ENCODE measurements around the gene CCDC78. TPM values are rescaled to one million over a fixed set of nuclear protein-coding genes. Genes with fewer than 3 reads are reported as not detected.
"Not testable (repeated sequence)": the region's sequence is repeated elsewhere in the genome, so short reads cannot be mapped to it uniquely, and the experiment has no call there.

CCDC78 gene
- total and polyA plus RNA-seq, 3 donors from 2014 or later, result 3.2 to 6.1 (median 5.7) TPM

GRCh38 chr16:760545-761343 lies 34.5 kb upstream of the CCDC78 start, which contains the start of gene MSLN:
Gene MSLN, plus strand, starts transcription at chr16:760734. Its CDS starts 1,947 bp downstream, at chr16:762681.
- no peaks in the 10 kb centered on the region for H3K9me3 ChIP-seq
- no peak within 1 kb of the TSS for H3K27ac ChIP-seq
- intact Hi-C loops (cut with DNase I; ENCODE audit: low total_unique reads), result no loop called here
- H3K4me3 ChIP-seq, result no peak within 1 kb of the TSS
- no peak for TF ChIP-seq CTCF (IDR thresholded peaks at IDR 0.05)
- TF ChIP-seq POLR2A (IDR thresholded peaks at IDR 0.05), result no peak
- no peaks in the 10 kb centered on the region for H3K27me3 ChIP-seq
- DNase-seq, result no peak
- no peaks in the 10 kb centered on the region for H3K4me1 ChIP-seq
- WGBS, 2 donors, result 60 to 75% methylated on average over 14 to 31 of the region's 37 CpGs
- no peaks in the 10 kb centered on the region for H3K36me3 ChIP-seq (ENCODE audit: low read depth, missing control alignments)

GRCh38 chr16:760065-760464 lies 33.8 kb upstream of the CCDC78 start:
- WGBS, 2 donors, result 56 to 63% methylated on average over 12 to 15 of the region's 15 CpGs
- TF ChIP-seq POLR2A (IDR thresholded peaks at IDR 0.05) (no peak), CTCF (IDR thresholded peaks at IDR 0.05) (no peak)
- H3K27ac ChIP-seq, result no peak overlapping the region
- DNase-seq, result no peak
- intact Hi-C loops (cut with DNase I; ENCODE audit: low total_unique reads), result no loop called here
- H3K4me3 ChIP-seq, result no peak overlapping the region
- no peaks in the 10 kb centered on the region for H3K27me3 ChIP-seq
- H3K36me3 ChIP-seq (ENCODE audit: low read depth, missing control alignments), result no peaks in the 10 kb centered on the region
- no peaks in the 10 kb centered on the region for H3K4me1 ChIP-seq
- no peaks in the 10 kb centered on the region for H3K9me3 ChIP-seq

GRCh38 chr16:759110-759910 lies 33.1 kb upstream of the CCDC78 start:
- TF ChIP-seq POLR2A (IDR thresholded peaks at IDR 0.05) (no peak), CTCF (IDR thresholded peaks at IDR 0.05) (no peak)
- H3K27ac ChIP-seq, result no peak overlapping the region
- no peaks in the 10 kb centered on the region for H3K27me3 ChIP-seq
- no peaks in the 10 kb centered on the region for H3K36me3 ChIP-seq (ENCODE audit: low read depth, missing control alignments)
- 85 to 89% methylated on average over 22 to 34 of the region's 34 CpGs for WGBS, 2 donors
- no peaks in the 10 kb centered on the region for H3K4me1 ChIP-seq
- no peaks in the 10 kb centered on the region for H3K9me3 ChIP-seq
- no peak overlapping the region for H3K4me3 ChIP-seq
- no peak for DNase-seq
- intact Hi-C loops (cut with DNase I; ENCODE audit: low total_unique reads), result no loop called here

GRCh38 chr16:756428-756827 lies 30.2 kb upstream of the CCDC78 start:
- Histone ChIP-seq H3K4me3 (no peak overlapping the region), H3K27me3 (no peaks in the 10 kb centered on the region), H3K9me3 (no peaks in the 10 kb centered on the region), H3K27ac (no peak overlapping the region), H3K36me3 (ENCODE audit: low read depth, missing control alignments) (no peaks in the 10 kb centered on the region), H3K4me1 (no peaks in the 10 kb centered on the region)
- no peak for TF ChIP-seq POLR2A (IDR thresholded peaks at IDR 0.05)
- 93 to 95% methylated on average over 5 of the region's 5 CpGs for WGBS, 2 donors
- intact Hi-C loops (cut with DNase I; ENCODE audit: low total_unique reads), result no loop called here
- DNase-seq, result no peak

GRCh38 chr16:754656-755055 lies 28.4 kb upstream of the CCDC78 start:
- Histone ChIP-seq H3K27ac (no peak overlapping the region), H3K4me3 (no peak overlapping the region), H3K4me1 (no peaks in the 10 kb centered on the region), H3K9me3 (no peaks in the 10 kb centered on the region), H3K27me3 (no peaks in the 10 kb centered on the region), H3K36me3 (ENCODE audit: low read depth, missing control alignments) (no peaks in the 10 kb centered on the region)
- WGBS, 2 donors, result 66 to 71% methylated on average over 11 of the region's 11 CpGs
- TF ChIP-seq CTCF (IDR thresholded peaks at IDR 0.05), result no peak
- no peak for TF ChIP-seq POLR2A (IDR thresholded peaks at IDR 0.05)
- intact Hi-C loops (cut with DNase I; ENCODE audit: low total_unique reads), result no loop called here
- no peak for DNase-seq

- intact Hi-C loops (cut with DNase I; ENCODE audit: low total_unique reads); H3K27ac ChIP-seq; H3K9me3 ChIP-seq; H3K4me3 ChIP-seq; DNase-seq; H3K4me1 ChIP-seq; H3K36me3 ChIP-seq (ENCODE audit: low read depth, missing control alignments); H3K27me3 ChIP-seq: not testable (repeated sequence)
- 90 to 91% methylated on average over 11 of the region's 11 CpGs for WGBS, 2 donors
Observed at GRCh38 chr16:754121-754607, 27.9 kb upstream of the CCDC78 start.
